ENCODE data around the gene PHTF2.

DNA sequence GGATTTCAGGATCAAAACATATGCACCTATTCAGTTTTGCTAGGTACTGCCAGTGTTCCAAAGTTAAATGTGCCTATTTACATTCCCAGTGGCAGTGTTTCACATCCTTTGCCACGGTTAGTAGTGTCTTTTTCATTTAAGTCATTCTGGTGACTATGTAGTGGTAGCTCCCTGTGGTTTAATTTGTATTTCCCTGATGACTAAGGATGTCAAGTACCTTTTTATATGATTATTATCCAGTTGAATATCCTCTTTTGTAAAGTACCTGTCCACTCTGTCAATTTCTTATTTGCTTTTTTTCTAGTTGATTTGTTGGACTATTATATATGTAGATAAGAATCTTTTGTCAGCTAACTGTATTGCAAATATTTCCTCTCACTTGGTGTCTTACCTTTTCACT, 45.4 kb upstream of the PHTF2 start:
- TF ChIP-seq CTCF (IDR thresholded peaks at IDR 0.05) (no peak), POLR2A (IDR thresholded peaks at IDR 0.05) (no peak)
